NCI-H1930 (cell line): ENCODE data around the gene QARS1.

ENCODE experiments used
- DNase-seq, 2 experiments: peaks; one replicate each; lab custom pipeline; 2025; lab: John Stamatoyannopoulos, UW

QARS1 gene

DNA sequence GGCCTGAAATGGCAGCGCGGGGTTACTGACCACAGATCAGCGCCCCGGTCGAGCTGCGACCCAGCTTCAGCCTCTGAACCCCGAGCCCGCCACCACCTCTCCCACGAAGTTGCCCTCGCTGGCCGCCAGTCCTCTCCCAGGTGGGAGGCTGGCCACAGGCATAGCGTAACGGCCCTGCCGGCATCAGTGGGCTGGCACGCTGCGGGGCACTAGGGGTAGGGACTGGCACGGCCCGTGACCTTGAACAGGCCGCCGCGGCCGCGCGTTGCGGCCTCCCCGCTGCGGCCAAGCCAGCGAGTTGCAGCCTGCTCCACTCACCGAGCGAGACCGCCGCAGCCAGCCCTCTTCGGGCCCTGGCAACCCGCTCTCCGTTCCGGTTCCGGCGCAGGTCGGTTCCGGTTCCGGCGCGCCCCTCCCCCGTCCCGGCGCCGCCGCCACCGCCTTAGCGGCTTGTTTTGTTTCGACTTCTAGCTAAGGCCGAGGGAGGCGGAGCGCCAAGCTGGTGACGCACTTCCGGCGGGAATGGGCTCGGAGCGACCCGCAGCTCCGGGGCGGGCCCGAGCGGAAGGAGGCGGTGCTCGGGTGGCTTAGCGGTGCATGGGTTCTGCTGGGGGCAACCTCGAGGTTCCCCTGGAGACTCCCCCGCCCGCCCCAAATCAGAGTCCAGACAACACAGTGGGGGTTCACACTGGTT is 16.0 kb upstream of the QARS1 start, which contains the start of gene USP19:
USP19 (minus strand) TSS at position 386 of the 694 bp plus-strand sequence. CDS start 1,678 bp downstream, outside the sequence.
- peak; percentile 69 to 84 for DNase-seq

DNA sequence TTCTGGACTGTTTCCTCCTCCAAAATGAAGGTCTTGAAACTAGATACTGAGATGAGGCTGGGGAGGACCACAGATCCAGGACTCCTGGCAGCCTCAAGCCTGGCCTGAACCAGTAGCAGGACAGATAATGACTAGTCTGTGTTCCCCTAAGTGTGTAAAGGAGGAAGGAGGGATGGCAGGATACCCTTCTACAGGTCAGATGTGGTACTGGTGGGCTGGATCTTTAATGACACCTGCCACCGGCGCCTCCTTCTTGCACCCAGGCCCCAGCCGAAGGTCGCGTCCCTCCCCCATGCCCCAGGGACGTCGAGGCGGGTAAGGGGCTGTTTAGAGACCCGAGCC is 15.5 kb upstream of the QARS1 start:
- no peak for DNase-seq

DNA sequence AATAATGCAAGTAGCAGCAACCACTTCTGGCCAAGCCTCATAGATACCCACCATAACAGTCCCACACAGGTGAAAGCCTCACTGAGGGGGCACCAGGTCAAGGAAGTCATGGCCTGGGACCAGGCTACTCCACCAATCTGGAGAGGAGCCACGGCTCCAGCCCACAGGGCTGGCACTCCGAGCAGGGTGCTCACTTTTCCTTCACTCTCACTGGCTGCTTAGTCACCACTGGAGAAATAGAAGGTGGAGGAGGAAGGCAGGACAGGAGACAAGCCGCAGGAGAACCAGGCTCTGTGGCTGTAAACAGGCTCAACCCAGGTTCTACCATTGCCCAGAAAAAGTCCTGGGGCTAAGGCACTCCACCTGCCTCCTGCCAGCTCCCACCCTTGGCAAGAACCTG is 14.9 kb upstream of the QARS1 start:
- DNase-seq: no peak

DNA sequence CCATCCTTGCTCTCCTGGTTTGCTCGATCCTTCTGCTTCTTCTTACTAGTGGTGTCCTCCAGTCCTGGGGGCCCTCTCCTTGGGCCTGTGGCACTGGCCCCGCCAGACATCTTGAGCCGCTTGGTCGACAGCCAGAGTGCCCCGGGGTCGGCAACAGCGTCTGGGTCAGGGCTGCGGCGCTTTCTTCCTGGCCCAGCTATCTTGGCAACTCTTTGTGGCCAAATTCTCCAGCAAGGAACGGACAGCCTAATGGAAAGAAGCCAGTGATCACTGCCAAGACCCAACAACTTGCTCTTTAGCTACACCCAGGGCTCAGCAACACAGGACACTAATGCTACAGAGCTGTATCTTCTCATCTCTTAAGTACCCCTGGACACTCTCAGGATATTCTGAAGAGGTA is 14.5 kb upstream of the QARS1 start:
- DNase-seq: no peak

DNA sequence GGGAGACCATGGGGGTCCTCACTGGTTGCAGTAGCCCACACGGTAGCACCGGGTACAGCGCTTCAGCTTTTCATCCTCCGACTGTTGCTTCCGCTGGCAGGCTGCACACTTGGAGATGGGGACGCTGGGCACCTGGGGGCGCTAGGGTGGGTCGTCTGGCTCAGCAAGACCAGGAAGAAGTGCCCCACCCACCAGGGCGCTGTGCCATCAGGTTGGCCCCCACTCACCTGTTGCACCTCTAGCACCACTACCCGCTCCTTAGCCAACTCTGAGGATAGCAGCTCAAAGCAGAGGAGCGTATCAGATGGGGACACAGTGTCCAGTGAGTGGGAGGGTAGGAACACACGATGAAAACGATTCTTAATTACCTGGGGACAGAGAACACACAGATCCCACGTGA is 7.7 kb upstream of the QARS1 start:
- no peak for DNase-seq

DNA sequence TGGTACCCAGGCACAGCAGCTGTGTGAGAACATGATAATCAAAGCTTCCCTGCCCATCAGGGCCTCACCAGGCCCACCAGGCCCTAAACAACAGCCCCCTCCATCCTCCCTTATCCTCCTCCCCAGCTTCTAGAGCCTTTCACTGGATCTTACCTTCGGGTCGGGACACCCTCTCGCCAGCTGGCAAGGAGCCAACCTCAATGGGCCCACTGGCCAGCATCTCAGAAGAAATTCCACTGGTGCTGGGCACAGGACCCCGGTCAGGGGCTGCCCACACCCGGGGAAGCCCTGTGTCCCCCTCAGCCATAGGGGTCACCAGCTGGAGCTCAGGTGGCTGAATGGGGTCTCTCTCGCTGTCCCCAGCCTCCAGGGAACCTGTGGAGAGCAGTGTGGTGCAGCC is 6.8 kb upstream of the QARS1 start:
- DNase-seq: no peak

DNA sequence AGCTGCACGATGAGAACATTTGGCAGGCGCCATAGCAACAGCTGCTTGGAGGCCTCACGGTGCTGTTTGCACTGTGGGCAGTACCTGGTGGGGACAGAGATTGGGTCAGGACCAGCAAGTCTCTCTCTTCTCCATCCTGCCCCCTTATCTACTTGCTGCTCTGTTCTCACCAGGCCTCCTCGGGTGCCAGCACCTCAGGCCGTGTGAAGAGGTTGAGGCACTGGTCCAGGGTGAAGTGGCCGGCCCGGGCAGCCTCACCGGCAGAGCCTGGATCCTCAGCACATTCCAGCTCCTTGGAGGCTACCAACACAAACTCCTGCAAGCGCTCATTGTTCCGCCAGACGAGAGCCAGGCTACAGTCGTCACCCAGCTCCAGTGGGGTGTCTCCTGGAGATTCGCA is 6.2 kb upstream of the QARS1 start:
- no peak for DNase-seq

DNA sequence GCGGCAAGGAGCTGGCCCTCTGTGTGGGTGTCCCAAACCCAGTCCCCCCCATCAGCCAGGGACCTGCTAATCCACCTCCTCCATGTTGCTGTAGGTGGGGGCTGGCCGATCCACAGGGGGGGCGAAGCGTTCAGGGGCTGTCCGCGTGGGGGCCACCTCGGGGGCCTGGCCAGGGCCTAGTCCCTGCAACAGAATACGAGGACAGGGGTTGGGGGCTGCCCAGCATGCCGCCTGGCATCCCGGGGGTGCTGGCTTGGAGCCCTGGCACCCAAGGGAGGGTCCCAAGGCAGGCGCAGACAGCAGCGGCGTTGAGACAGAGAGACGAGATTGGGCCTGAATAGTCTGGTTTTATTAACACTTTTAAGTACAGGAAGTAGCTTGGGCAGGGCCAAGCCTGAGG is 3.8 kb upstream of the QARS1 start:
- no peak for DNase-seq

DNA sequence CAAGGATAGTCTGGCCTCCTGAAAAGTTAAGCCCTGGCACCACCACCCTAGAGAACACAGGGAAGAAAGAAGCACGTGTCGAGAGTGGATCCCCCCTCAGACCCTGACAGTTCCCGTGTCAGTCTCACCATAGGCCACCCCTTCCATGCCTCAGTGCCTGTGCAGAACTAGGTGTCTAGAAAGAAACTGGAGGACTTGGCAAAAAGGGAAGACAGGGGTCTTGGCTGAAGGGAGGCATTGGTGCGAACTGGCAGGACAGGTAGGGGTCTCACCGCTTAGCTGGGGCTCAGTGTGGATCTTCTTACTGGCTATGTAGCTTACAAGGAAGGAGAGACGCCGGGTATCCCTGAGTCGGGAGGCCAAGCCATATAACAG is 518 bp downstream of the QARS1 start:
- no peak for DNase-seq

DNA sequence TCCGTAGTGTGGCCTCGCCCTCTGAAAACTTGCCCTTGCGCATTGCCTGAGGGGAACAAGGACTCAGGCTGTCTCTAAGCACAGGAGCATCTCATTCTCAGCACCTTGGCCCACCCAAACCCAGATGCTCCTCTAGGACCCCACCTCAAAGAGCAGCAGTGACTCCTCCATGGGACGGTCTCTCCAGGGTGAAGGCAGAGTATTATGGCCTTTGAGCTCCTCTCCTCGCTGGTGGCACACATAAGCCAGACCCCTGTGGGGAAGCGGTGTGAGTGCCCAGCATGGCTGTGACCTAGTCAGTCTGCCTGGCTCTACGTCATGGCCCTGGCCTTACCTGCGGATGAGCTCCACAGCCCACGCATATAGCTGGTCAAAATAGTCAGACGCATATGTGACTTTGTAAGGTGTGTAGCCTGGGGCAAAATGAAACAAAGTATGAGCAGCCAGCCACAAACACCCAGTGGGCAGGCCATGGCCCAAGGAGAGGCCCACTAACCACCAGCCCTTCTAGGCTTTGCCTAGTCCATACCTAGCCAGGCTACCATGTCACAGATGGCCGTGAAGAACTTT is 4.4 kb downstream of the QARS1 start:
- DNase-seq: no peak

DNA sequence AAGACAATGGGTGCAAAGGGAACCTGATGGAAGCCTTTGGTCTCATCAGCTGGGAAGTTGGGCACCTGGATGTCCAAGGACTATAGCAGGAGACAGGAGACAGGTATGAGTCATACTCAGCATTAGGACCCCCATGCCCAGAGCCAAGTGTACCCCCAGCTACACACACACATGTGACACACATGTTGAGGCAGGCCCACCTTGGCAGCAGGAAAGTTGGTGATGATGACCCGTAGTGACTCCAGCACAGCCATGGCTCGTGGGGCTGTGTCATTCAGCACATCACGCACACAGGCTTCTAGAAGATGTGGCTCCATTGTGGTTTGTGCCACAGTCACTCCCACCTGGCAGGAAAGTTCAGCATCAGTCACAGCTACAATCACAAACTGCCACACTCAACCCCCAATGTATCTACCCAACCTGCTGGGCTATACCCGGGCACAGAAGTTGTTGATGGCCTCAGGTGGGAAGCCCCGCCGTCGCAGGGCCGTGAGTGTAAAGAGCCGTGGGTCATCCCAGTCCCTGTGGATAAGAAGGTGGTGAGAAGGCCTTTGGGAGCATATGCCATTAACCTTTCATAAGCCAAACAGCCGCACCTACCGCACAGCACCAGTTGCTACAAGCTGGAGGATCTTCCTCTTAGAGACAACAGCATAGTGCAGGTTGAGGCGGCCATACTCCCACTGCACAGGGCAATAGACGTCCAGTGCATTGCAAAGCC is 5.5 kb downstream of the QARS1 start:
- DNase-seq: no peak

DNA sequence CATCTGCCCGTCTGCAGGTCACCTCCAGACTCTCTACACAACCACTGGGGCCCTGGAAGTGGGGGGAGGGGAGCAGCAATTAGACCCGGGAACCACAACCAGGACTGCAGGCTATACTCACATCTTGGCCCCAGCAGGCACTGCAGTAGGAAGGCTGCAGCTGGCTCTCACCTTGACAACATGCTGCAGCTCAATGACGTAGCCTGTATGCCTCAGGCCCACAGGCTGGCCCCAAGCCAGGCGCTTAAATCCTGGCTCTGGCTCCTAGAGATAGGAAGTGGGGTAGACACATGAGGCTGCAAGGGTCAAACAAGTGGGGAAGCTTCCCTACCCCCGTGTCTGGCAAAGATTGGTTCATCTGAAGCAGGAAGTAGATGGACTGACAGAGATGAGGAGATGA is 6.1 kb downstream of the QARS1 start:
- DNase-seq: no peak

DNA sequence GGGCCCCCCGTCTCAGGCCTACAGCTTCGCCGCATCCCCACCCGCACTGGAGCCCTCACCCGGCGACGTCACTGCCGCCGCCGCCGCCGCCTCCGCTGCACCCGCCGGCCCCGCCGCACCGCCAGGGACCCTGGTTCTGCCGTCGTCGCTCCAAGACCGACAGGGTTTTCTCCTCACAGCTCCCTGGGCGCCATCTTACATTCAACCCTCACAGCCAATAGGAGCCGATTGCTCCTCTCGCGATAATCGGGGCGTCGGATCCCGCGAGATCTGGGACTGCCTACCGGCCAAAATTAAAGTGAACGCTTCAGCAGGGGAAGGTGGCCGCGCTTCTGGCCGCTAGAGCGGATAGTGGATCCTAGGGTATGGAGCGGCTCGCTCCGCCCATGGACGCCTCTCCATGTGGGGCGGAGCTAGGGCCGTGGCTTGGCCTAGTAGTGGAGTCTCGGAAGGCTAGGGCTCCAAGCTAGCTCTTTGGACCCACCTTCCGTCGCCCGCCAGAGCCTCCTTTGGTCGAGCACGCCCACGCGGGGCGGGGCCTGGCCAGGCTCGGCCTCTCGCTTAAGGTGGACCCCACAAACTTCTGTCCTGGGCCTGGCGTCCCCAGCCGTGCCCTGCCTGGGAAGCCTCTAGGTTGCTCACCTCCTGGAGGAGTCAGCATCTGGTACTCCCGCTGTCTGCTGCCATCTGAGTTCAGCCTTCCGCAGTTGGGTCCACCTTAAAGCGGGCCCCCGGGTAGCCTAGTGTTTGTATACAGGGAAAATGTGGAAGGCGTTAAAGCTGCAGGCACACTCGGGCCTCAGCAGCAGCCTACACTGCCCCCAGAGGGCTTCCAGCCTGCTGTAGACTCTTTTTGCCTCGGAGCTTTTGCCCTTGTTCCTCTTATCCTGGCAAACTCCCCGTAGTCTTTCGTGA is 10.4 kb downstream of the QARS1 start, which contains the start of gene QRICH1:
QRICH1 (minus strand) TSS at position 219 of the 915 bp plus-strand sequence. CDS start 17,054 bp downstream, outside the sequence.
- peak; percentile 92 to 95 for DNase-seq

DNA sequence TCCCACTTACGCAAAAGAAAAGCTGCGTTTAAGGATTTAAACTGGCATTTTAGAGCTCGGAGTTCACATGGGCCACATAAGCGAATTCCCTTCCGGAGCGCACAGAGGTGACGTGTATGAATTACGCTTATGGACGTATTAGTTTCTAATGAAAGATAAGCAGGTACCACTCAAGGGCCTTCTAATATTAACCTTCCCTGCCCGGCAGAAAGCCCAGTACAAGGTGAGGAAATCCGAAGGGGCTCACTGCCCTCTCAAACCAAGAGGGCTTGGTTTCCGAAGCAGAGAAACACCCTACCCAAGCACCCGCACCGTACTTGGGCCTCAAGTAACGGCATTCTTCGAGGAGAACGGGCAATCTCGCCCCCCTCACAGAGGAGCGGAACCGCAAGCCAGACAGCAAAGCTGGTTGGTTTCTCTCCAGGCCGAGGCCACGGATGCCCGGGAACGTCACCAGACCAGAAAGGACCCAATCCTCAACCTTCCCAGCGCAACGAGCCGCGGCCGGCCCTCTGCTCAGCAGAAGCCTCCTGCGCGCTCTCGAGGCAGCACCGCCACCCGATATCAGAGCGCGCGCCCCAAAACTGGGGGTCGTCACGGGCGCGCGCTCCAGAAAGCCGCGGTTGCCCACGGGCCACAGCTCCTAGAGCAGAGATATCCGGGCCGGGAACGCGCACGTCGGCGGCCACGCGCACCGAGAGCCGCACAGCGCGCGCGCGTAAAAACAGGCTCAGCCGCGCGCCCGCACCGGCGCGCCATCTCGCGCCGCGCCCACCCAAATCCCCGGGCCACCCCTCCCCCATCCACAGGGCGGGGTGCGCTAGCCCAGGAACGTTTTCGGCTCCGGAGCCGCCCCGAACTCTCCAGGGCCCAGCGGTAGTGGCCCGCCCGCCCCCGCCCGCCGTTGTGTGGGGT is 11.4 kb downstream of the QARS1 start:
- DNase-seq: peak; percentile 49 to 51

DNA sequence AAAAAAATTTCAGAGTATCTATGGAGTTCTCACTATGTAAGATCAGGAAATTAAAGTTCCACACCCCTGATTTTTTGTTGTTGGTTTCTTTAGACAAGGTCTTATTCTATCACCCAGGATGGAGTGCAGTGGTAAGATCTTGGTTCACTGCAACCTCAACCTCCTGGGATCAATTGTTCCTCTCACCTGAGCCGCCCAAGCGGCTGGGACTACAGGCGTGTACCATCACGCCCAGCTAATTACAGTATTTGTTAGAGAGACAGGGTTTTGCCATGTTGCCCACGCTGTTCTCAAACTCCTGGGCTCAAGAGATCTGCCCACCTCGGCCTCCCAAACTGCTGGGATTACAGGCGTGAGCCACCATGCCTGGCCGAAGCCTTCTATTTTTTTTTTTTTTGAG is 23.1 kb downstream of the QARS1 start:
- DNase-seq: no peak

DNA sequence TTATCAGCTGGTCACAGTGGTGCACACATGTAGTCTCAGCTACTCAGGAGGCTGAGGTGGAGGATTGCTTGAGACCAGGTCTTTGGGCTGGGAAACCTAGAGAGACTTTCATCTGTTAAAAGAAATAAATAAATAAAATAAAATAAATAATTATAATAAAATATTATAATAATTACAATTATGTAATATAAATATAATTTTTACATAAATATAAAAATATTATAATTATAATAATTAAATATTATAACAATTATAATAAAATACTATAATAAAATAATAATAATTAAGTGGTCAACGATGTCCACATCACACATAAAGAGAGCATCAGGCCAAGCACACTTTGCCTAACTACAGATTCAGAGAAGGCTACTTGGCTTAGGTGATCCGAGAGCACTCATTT is 25.3 kb downstream of the QARS1 start:
- DNase-seq: no peak

DNA sequence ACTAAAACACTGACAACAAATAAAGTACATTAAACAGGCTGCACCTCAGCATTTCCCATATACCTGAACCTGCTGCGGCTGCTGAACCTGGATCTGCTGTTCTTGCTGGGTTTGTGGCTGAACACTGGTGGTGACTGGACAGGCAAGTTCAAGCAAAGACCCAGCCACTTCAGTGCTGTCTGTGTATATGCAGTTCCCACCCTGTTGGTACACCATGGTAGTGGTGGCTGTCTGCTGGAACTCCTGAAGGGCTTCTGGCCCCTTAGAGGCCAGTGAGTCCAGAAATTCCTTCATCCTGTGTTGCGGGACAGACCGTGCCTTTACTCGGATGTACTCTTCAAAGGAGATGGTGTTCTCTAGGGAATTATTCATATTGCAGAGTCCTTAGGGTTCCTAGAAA is 27.9 kb downstream of the QARS1 start:
- no peak for DNase-seq

DNA sequence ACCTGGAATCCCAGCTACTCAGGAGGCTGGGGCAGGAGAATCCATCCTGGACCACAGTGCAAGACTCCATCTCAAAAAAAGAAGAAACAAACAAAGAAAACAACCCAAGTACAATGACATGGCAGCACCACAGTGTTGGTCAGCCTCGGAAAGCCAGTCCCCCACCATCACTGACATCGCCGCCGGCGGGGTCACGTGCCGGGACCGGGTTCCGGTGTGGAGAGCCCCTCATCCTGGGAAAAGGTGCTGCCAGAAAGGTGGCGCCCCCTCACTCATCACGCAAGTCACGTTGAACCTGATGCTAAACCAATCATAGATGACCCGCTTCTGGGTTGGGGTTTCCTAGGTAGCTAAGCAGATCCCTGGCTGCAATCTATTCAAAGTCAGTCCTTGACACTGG is 28.4 kb downstream of the QARS1 start:
- DNase-seq: no peak

DNA sequence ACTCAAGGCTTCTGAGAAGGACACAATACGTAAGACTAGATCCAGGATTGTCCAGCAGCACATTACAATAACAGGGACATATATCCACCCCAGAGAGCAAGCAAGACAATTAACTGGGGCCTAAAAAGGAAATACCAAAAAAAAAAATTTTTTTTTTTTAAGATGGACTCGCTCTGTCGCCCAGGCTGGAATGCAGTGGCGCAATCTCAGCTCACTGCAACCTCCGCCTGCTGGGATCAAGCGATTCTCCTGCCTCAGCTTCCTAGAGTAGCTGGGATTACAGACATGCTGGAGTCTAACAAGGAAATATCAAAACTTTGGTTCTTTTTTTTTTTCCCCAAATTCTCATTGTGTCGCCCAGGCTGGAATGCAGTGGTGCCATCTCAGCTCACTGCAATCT is 46.5 kb downstream of the QARS1 start:
- no peak for DNase-seq

DNA sequence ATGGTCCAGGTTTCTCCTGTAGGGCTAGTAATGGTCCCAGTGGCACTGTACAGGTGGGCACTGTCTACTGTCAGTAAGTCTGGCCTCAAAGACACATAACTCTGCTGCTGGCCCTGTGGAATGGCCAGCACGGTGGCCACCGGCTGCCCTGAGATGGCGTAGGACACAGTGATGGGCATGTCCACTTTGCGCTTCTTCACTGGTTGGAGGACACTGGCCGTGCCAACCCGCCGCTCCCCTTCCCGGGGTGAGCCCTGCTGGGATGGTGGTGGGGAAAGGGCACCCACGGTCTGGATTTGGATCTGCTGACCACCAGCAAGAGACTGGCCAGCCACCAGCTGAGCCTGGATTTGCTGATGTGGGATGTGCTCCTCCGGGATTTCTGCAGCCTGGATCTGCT is 47.3 kb downstream of the QARS1 start:
- DNase-seq: no peak

DNA sequence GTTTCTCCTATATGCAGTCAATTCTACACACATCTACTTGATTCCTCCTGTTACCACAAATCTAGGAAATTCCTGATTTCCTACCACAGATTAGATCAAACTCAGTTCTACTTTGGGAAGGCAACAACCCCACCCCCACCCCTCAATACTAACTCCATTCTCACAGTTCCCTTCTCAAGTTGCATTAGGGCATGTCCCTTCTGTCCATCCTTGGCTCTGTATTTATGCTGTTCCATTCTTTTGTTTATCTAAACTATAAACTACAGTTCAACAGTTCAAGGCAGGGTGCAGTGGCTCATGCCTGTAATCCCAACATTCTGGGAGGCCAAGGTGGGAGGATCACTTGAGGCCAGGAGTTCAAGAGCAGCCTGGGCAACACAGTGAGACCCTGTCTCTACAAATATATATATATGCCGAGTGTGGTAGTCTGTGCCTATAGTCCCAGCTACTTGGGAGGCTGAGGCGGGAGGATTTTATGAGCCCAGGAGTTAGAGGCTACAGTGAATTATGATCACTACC is 50.2 kb downstream of the QARS1 start:
- DNase-seq: no peak
